ENCODE results near the gene KSR2. TPM values are rescaled to one million over a fixed set of nuclear protein-coding genes. Genes with fewer than 3 reads are reported as not detected.

KSR2 gene
- total and polyA plus RNA-seq, 10 of the 15 experiments (the other 5 are each of a cell fraction or from before 2014, with no cell fraction given): under 0.01 to 1.5 (median 0.01) TPM; not detected in 3

DNA sequence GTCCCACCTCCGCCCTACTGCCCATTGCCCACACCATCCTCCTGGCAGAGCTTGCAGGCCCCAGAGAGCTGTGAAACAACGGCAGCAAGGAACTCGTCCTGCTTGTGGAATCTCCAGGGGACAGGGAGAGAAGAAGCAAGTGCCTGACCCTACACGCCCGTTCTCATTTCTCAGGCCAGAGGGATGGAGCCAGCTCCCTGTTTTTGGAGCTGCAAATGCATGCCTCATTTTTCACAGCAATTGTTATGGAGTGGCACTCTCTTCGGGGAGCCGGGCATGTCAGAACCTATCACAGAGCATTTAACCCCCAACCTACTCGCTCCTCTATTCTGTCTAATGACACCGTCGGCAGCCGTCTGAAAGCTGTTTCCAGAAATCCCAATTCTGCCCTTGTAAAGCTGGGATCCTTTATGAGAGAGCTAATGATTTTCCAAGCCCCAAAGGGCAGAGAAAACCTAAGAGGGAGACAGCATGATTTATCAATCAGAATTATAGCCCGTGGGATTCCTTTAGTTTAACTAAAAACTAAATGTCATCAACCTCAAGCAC, 385.0 kb downstream of the KSR2 start (continued):
- no peak for TF ChIP-seq JUNB (IDR thresholded peaks at IDR 0.05)
- TF ChIP-seq BMI1 (IDR thresholded peaks at IDR 0.05; ENCODE audit: borderline replicate concordance): no peak
- TF ChIP-seq FOXK2 (IDR thresholded peaks at IDR 0.05): no peak

DNA sequence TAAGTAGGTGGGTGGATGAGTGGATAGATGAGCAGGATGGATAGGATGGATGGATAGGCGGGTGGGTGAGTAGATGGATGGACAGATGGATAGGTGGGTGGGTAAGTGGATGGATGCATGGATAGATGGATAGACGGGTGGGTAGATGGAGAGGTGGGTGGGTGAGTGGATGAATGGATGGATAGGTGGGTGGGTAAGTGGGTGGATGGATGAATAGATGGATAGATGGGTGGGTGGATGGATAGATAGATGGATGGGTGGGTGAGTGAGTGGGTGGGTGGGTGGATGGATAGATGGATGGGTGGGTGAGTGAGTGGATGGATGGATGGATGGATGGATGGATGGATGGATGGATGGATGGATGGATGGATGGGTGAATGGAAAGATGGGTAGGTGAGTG, 385.7 kb downstream of the KSR2 start:
- FAIRE-seq (no peak), ATAC-seq (no peak), DNase-seq (ENCODE audit: low read depth, low spot score) (no peak)
- ChIA-PET CTCF (interaction anchor here (0.7 kb wide), 1 partner anchor 42 kb away, joined by 3 read pairs; no protein-coding TSS in a partner anchor), SMC1A (ENCODE audit: uncharacterized antibody, unreplicated experiment) (interaction anchor here (1.0 kb wide), 1 partner anchor 216 kb away, joined by 3 read pairs; no protein-coding TSS in a partner anchor), RAD21 (ENCODE audit: unreplicated experiment) (no interaction called here), POLR2A (no interaction called here)
- 25% methylated on average over 2 of the region's 2 CpGs for WGBS (ENCODE audit: insufficient coverage, insufficient replicate concordance, low lambda C conversion rate, missing lambda C conversion rate)
- Histone ChIP-seq H3K27me3 (replicated peaks in 1 of 2; ENCODE audit: control insufficient read depth in 2 of 2, insufficient read depth in 2 of 2, low read length in 1 of 2) (peaks cover 0 to 2% of the 10 kb centered on the region in 2 experiments; a peak in 2 of 4 replicates), H3K4me1 (ENCODE audit: control insufficient read depth, insufficient read depth, low read length) (no peaks in the 10 kb centered on the region), H3K36me3 (ENCODE audit: control insufficient read depth in 2 of 2, insufficient read depth in 2 of 2, low read length in 1 of 2) (no peaks in the 10 kb centered on the region), H3K4me2 (ENCODE audit: control insufficient read depth, insufficient read depth) (no peak overlapping the region), H3K9me3 (replicated peaks; ENCODE audit: control insufficient read depth, insufficient read depth, low read length) (no peaks in the 10 kb centered on the region), H4K20me1 (ENCODE audit: control insufficient read depth, insufficient read depth) (no peaks in the 10 kb centered on the region), H3K9ac (ENCODE audit: control insufficient read depth, insufficient read depth, low read length) (no peak overlapping the region), H3K79me2 (ENCODE audit: control insufficient read depth, insufficient read depth, low read length) (no peaks in the 10 kb centered on the region), H2AFZ (ENCODE audit: control insufficient read depth, low read depth, low read length) (no peak overlapping the region), H3K4me3 (no peak overlapping the region), H3K27ac (ENCODE audit: control insufficient read depth, insufficient read depth) (no peak overlapping the region)
- intact Hi-C loops (cut with micrococcal nuclease; ENCODE audit: unreplicated experiment) (no loop called here), in situ Hi-C loops (cut with MboI) (no loop called here)
- no TSS peak for BruUV-seq (replicated peaks)
- TF ChIP-seq KDM1A (IDR thresholded peaks at IDR 0.05; ENCODE audit: borderline replicate concordance) (no peak), CHD1 (IDR thresholded peaks at IDR 0.05; ENCODE audit: low read depth, low read length) (no peak), DPF2 (IDR thresholded peaks at IDR 0.05) (no peak), WRNIP1 (IDR thresholded peaks at IDR 0.05; ENCODE audit: borderline replicate concordance, low read depth, low read length) (no peak), POLR2A (IDR thresholded peaks at IDR 0.05; ENCODE audit: low read depth, low read length) (no peak), SMAD1 (IDR thresholded peaks at IDR 0.05; ENCODE audit: low read depth, partially characterized antibody) (no peak), ATF7 (IDR thresholded peaks at IDR 0.05; ENCODE audit: low read depth) (no peak), CBX5 (IDR thresholded peaks at IDR 0.05; ENCODE audit: low read depth) (no peak), STAT1 (conservative IDR thresholded peaks at IDR 0.05) (no peak), NKRF (conservative IDR thresholded peaks at IDR 0.05) (no peak), JUNB (IDR thresholded peaks at IDR 0.05) (no peak), BHLHE40 (IDR thresholded peaks at IDR 0.05; ENCODE audit: borderline replicate concordance in 1 of 2, low read depth in 2 of 2, low read length in 1 of 2) (no peak), SIX5 (IDR thresholded peaks at IDR 0.05; ENCODE audit: low read depth, low read length, severe bottlenecking) (no peak), NR2F1 (conservative IDR thresholded peaks at IDR 0.05) (no peak)
- TF ChIP-seq, protein P1, sequence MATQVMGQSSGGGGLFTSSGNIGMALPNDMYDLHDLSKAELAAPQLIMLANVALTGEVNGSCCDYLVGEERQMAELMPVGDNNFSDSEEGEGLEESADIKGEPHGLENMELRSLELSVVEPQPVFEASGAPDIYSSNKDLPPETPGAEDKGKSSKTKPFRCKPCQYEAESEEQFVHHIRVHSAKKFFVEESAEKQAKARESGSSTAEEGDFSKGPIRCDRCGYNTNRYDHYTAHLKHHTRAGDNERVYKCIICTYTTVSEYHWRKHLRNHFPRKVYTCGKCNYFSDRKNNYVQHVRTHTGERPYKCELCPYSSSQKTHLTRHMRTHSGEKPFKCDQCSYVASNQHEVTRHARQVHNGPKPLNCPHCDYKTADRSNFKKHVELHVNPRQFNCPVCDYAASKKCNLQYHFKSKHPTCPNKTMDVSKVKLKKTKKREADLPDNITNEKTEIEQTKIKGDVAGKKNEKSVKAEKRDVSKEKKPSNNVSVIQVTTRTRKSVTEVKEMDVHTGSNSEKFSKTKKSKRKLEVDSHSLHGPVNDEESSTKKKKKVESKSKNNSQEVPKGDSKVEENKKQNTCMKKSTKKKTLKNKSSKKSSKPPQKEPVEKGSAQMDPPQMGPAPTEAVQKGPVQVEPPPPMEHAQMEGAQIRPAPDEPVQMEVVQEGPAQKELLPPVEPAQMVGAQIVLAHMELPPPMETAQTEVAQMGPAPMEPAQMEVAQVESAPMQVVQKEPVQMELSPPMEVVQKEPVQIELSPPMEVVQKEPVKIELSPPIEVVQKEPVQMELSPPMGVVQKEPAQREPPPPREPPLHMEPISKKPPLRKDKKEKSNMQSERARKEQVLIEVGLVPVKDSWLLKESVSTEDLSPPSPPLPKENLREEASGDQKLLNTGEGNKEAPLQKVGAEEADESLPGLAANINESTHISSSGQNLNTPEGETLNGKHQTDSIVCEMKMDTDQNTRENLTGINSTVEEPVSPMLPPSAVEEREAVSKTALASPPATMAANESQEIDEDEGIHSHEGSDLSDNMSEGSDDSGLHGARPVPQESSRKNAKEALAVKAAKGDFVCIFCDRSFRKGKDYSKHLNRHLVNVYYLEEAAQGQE (IDR thresholded peaks at IDR 0.05; ENCODE audit: low read depth, low read length): no peak

Data from GM12878 (cell line).